GM12878 (cell line): ENCODE data around the gene AHCYL2. TPM values are rescaled to one million over a fixed set of nuclear protein-coding genes. Genes with fewer than 3 reads are reported as not detected.

Experiments used
- ATAC-seq: fragments of 200-7000 bp; cut with Tn5 transposase; 3 replicates; pipeline ENCODE4 v1.9.1; 2020; ENCODE audit warnings: mild to moderate bottlenecking, moderate library complexity
- BruUV-seq: library from RNA; stranded (reverse); fragments of 400-500 nt; replicated peaks from 2 replicates; lab custom pipeline; 2021; lab: Mats Ljungman, UMichigan
- CTCF ChIA-PET: fragments of 300-600 bp; sonication (Branson Sonifier 250); formaldehyde crosslinking; extraction: SDS; loops from one replicate; lab custom pipeline; 2021; ENCODE audit warnings: inconsistent platforms; lab: Yijun Ruan, JAX
- POLR2A ChIA-PET: fragments of 350-600 bp; formaldehyde crosslinking; extraction: SDS; loops from one replicate; lab custom pipeline; 2021; ENCODE audit warnings: inconsistent platforms; lab: Charles Lee
- RAD21 ChIA-PET: fragments of 300-600 bp; sonication (Branson Sonifier 250); formaldehyde crosslinking; loops from one replicate; lab custom pipeline; 2023; ENCODE audit warnings: antibody characterized with exemption; ENCODE audit not compliant: unreplicated experiment; lab: Charles Lee
- SMC1A ChIA-PET: fragments of 300-600 bp; sonication (Branson Sonifier 250); formaldehyde crosslinking; loops from one replicate; lab custom pipeline; 2023; ENCODE audit not compliant: unreplicated experiment, uncharacterized antibody; lab: Charles Lee
- DNase-seq: peaks from one replicate; pipeline ENCODE4 v3.0.0-alpha.2; 2011; ENCODE audit warnings: low read depth, low spot score
- FAIRE-seq: peaks from 3 replicates; lab custom pipeline; 2011; peaks lifted over from hg19 to GRCh38; lab: Jason Lieb, UNC
- H2AFZ ChIP-seq: 2 replicates; pipeline ENCODE4 v1.6.0; 2011; ENCODE audit warnings: low read depth, low read length, control low read depth; ENCODE audit not compliant: control insufficient read depth
- H3K27ac ChIP-seq: 2 replicates; pipeline ENCODE4 v1.5.1; 2011; ENCODE audit warnings: control low read depth; ENCODE audit not compliant: control insufficient read depth, insufficient read depth
- H3K27me3 ChIP-seq, 2 experiments: replicated peaks in 1 of 2; 2 replicates each; pipeline versions ENCODE4 v1.6.0 to v1.6.1; 2011; ENCODE audit warnings: low read length in 1 of 2; ENCODE audit not compliant: control insufficient read depth in 2 of 2, insufficient read depth in 2 of 2
- H3K36me3 ChIP-seq, 2 experiments: 2 replicates each; pipeline ENCODE4 v1.5.1; 2011; ENCODE audit warnings: low read length in 1 of 2; ENCODE audit not compliant: control insufficient read depth in 2 of 2, insufficient read depth in 2 of 2
- H3K4me1 ChIP-seq: 2 replicates; pipeline ENCODE4 v1.6.1; 2011; ENCODE audit warnings: mild to moderate bottlenecking, low read length, moderate library complexity, mixed read lengths; ENCODE audit not compliant: control insufficient read depth, insufficient read depth
- H3K4me2 ChIP-seq: 2 replicates; pipeline ENCODE4 v1.6.0; 2011; ENCODE audit warnings: control low read depth; ENCODE audit not compliant: control insufficient read depth, insufficient read depth
- H3K4me3 ChIP-seq: fragments of 200-600 bp; sonication (generic); 2 replicates; pipeline ENCODE4 v1.5.1; 2016
- H3K79me2 ChIP-seq: 2 replicates; pipeline ENCODE4 v1.6.0; 2011; ENCODE audit warnings: low read length; ENCODE audit not compliant: control insufficient read depth, insufficient read depth
- H3K9ac ChIP-seq: 2 replicates; pipeline ENCODE4 v1.8.0; 2011; ENCODE audit warnings: low read length, control low read depth, mixed read lengths; ENCODE audit not compliant: control insufficient read depth, insufficient read depth
- H3K9me3 ChIP-seq: replicated peaks from 3 replicates; pipeline ENCODE4 v1.5.1; 2011; ENCODE audit warnings: mild to moderate bottlenecking, low read length; ENCODE audit not compliant: control insufficient read depth, insufficient read depth
- H4K20me1 ChIP-seq: 2 replicates; pipeline ENCODE4 v1.6.0; 2011; ENCODE audit not compliant: control insufficient read depth, insufficient read depth
- CHD2 ChIP-seq: IDR thresholded peaks from 2 replicates; pipeline ENCODE4 v1.6.1; 2011; ENCODE audit warnings: low read depth, low read length, improper control_type of control experiment, borderline replicate concordance
- ZBTB33 ChIP-seq: fragments of 450-650 bp; IDR thresholded peaks from 2 replicates; pipeline ENCODE4 v1.6.1; 2017; ENCODE audit warnings: mild to moderate bottlenecking
- WGBS: methylation state at CpG from one replicate; pipeline ENCODE4 v1.1.6; 2016; ENCODE audit warnings: low lambda C conversion rate; ENCODE audit not compliant: insufficient replicate concordance, insufficient coverage; ENCODE audit errors: missing lambda C conversion rate; 5-methylcytosine and 5-hydroxymethylcytosine counted together
- in situ Hi-C: fragments of 300-500 bp; cut with MboI; formaldehyde crosslinking; loops from 9 replicates; pipeline ENCODE4 v1.14.3; 2018; ENCODE audit warnings: mixed read lengths
- intact Hi-C: fragments of 100-400 bp; cut with micrococcal nuclease; formaldehyde crosslinking; loops from one replicate; pipeline ENCODE4 v1.14.2; 2022; ENCODE audit not compliant: unreplicated experiment
- polyA plus RNA-seq, 11 experiments: library from polyadenylated mRNA; depleted of rRNA in 4 of 11; unstranded in 6 of 11; stranded (reverse) in 5 of 11; fragments of >200 nt; fragmentation: Nextera tagmentation in 4 of 11; fragmentation: Illumina TruSeq in 1 of 11; extraction: Ambion mirVana in 4 of 11; extraction: Trizol in 1 of 11; gene quantifications; 1 replicate in 1 of 11; 2 replicates in 10 of 11; pipeline versions ENCODE4 v1.2.1 to v1.2.3, GENCODE V29; 2011 to 2016; ENCODE audit warnings: inconsistent platforms in 2 of 11, missing spikeins in 2 of 11, low read depth in 1 of 11
- total RNA-seq, 4 experiments: library from RNA; depleted of rRNA in 3 of 4; stranded (reverse); fragments of >200 nt in 3 of 4; fragmentation: Illumina TruSeq in 1 of 4; extraction: Trizol in 1 of 4; gene quantifications; 2 replicates each; pipeline versions ENCODE4 v1.2.1 to v1.2.3, GENCODE V29; 2013 to 2021

Gene AHCYL2
- total and polyA plus RNA-seq, 10 of the 15 experiments (the other 5 are each of a cell fraction or from before 2014, with no cell fraction given) = 1.7 to 29.1 (median 5.4) TPM

GRCh38 chr7:129394101-129394500 lies 169.3 kb downstream of the AHCYL2 start:
- BruUV-seq = no TSS peak
- CTCF ChIA-PET = interaction anchor here (0.9 to 3.4 kb wide), 3 partner anchors 8 to 51 kb away, joined by 4 to 13 read pairs (median 4); no protein-coding TSS in a partner anchor

More at GRCh38 chr7:129394101-129394500, 169.3 kb downstream of the AHCYL2 start:
- intact Hi-C loops = no loop called here
- Histone ChIP-seq H3K4me2 (no peak overlapping the region), H3K9me3 (no peaks in the 10 kb centered on the region), H3K27me3 (no peaks in the 10 kb centered on the region)
- TF ChIP-seq ZBTB33 (no peak), CHD2 (no peak)
- TF ChIP-seq, all 136 proteins: peak for 0
- SMC1A ChIA-PET = interaction anchor here (1.1 kb wide), 1 partner anchor 8 kb away, joined by 5 read pairs; no protein-coding TSS in a partner anchor
- no peaks in the 10 kb centered on the region for H3K4me1 ChIP-seq
- in situ Hi-C loops = no loop called here
- FAIRE-seq (no peak), ATAC-seq (no peak), DNase-seq (no peak)
- RAD21 ChIA-PET = no interaction called here
- no peak overlapping the region for H3K9ac ChIP-seq
- POLR2A ChIA-PET = interaction anchor here (1.0 kb wide), 1 partner anchor 10 kb away, joined by 3 read pairs; no protein-coding TSS in a partner anchor
- H3K79me2 ChIP-seq = no peaks in the 10 kb centered on the region
- H4K20me1 ChIP-seq = no peaks in the 10 kb centered on the region
- 96% methylated on average over 4 of the region's 4 CpGs for WGBS
- no peak overlapping the region for H2AFZ ChIP-seq
- no peak overlapping the region for H3K27ac ChIP-seq
- H3K36me3 ChIP-seq = no peaks in the 10 kb centered on the region; a peak in 1 of 4 replicates
- H3K4me3 ChIP-seq = no peak overlapping the region
